Panc1 (cell line): ENCODE results near the gene LRRC74A. TPM values are rescaled to one million over a fixed set of nuclear protein-coding genes. Genes with fewer than 3 reads are reported as not detected.
A peak's percentile ranks its signal among the peaks of the same experiment; 100 is the strongest.

ENCODE experiments used
- ATAC-seq: fragments of 200-7000 bp; cut with Tn5 transposase; 2 replicates; pipeline ENCODE4 v1.9.1; 2020; ENCODE audit warnings: mild to moderate bottlenecking, moderate library complexity
- BruUV-seq: library from RNA; stranded (reverse); fragments of 400-500 nt; replicated peaks from 2 replicates; lab custom pipeline; 2021; lab: Mats Ljungman, UMichigan
- CTCF ChIA-PET: fragments of 300-600 bp; sonication (Branson Sonifier 250); formaldehyde crosslinking; loops from one replicate; lab custom pipeline; 2022; ENCODE audit warnings: antibody characterized with exemption; lab: Charles Lee
- POLR2A ChIA-PET: fragments of 300-600 bp; sonication (Branson Sonifier 250); formaldehyde crosslinking; loops from one replicate; lab custom pipeline; 2022; ENCODE audit warnings: antibody characterized with exemption; lab: Charles Lee
- DNase-seq: peaks from one replicate; pipeline ENCODE4 v3.0.0-alpha.2; 2010; ENCODE audit warnings: low read depth, low spot score
- H3K27ac ChIP-seq: 2 replicates; pipeline ENCODE4 v1.5.1; 2011; ENCODE audit warnings: mild to moderate bottlenecking, low read length, inconsistent platforms
- H3K27me3 ChIP-seq: fragments of 200-500 bp; sonication (Bioruptor generic); 2 replicates; pipeline ENCODE4 v1.6.0; 2014; ENCODE audit warnings: low read length, inconsistent platforms; ENCODE audit not compliant: control insufficient read depth, insufficient read depth
- H3K36me3 ChIP-seq: fragments of 200-500 bp; sonication (Bioruptor generic); 2 replicates; pipeline ENCODE4 v1.5.1; 2014; ENCODE audit warnings: inconsistent platforms, mild to moderate bottlenecking, low read length, moderate library complexity; ENCODE audit not compliant: control insufficient read depth, insufficient read depth
- H3K4me1 ChIP-seq: 2 replicates; pipeline ENCODE4 v1.5.1; 2011; ENCODE audit warnings: inconsistent platforms, mild to moderate bottlenecking, low read length, moderate library complexity; ENCODE audit not compliant: control insufficient read depth, insufficient read depth
- H3K4me3 ChIP-seq, 2 experiments: 2 replicates each; pipeline ENCODE4 v1.5.1; 2011 to 2012; ENCODE audit warnings: low read depth in 2 of 2, low read length in 2 of 2, mild to moderate bottlenecking in 2 of 2, inconsistent platforms in 1 of 2, moderate library complexity in 1 of 2
- H3K9me3 ChIP-seq: fragments of 200-500 bp; sonication (Bioruptor generic); 2 replicates; pipeline ENCODE4 v1.5.1; 2014; ENCODE audit warnings: low read depth, mild to moderate bottlenecking, inconsistent platforms, low read length, moderate library complexity; ENCODE audit not compliant: control insufficient read depth, insufficient read depth
- CTCF ChIP-seq: fragments of 450-650 bp; IDR thresholded peaks from 2 replicates; pipeline ENCODE4 v1.5.1; 2017; ENCODE audit warnings: mild to moderate bottlenecking
- POLR2AphosphoS5 ChIP-seq: IDR thresholded peaks from 2 replicates; pipeline ENCODE4 v1.6.1; 2012; ENCODE audit warnings: mild to moderate bottlenecking, low read depth, low read length, moderate library complexity
- REST ChIP-seq, 2 experiments: IDR thresholded peaks; 2 replicates each; pipeline ENCODE4 v1.6.1; 2011 to 2012; ENCODE audit warnings: low read depth in 2 of 2, control low read depth in 1 of 2, low read length in 1 of 2, mild to moderate bottlenecking in 1 of 2, moderate library complexity in 1 of 2; ENCODE audit not compliant: insufficient read depth in 1 of 2
- SIN3A ChIP-seq: IDR thresholded peaks from 2 replicates; pipeline ENCODE4 v1.6.1; 2012; ENCODE audit warnings: low read depth, mild to moderate bottlenecking, low read length, moderate library complexity, borderline replicate concordance; ENCODE audit not compliant: insufficient read depth
- TCF7L2 ChIP-seq: IDR thresholded peaks from 2 replicates; pipeline ENCODE4 v1.6.1; 2011; ENCODE audit warnings: mild to moderate bottlenecking, low read depth, low read length, inconsistent platforms
- in situ Hi-C: cut with HindIII; loops from 2 replicates; pipeline ENCODE4 v1.10.0; 2016; ENCODE audit warnings: low sequenced_read_pairs, low pct_unique_long_range_greater_than_20kb
- intact Hi-C: fragments of 100-400 bp; cut with micrococcal nuclease; formaldehyde crosslinking; loops from one replicate; pipeline ENCODE4 v1.10.0; 2022; ENCODE audit not compliant: unreplicated experiment
- total RNA-seq: library from RNA; stranded (reverse); gene quantifications from one replicate; pipeline ENCODE4 v1.2.1, GENCODE V29; 2021; ENCODE audit not compliant: unreplicated experiment

LRRC74A gene
- total RNA-seq, 1 experiment from 2014 or later: not detected

- Histone ChIP-seq H3K36me3 (peaks cover 3% of the 10 kb centered on the region), H3K4me3 (peak overlapping the region; percentile 69 to 72), H3K27ac (peak overlapping the region; percentile 82), H3K4me1 (peaks cover 8% of the 10 kb centered on the region; the same call in 1 of the 2 replicates), H3K9me3 (no peaks in the 10 kb centered on the region), H3K27me3 (no peaks in the 10 kb centered on the region)
- CTCF ChIA-PET: interaction anchor here (0.6 to 1.2 kb wide), 3 partner anchors 101 to 1652 kb away, joined by 3 read pairs; no protein-coding TSS in a partner anchor
- ATAC-seq (no peak), DNase-seq (no peak)
- intact Hi-C loops (no loop called here), in situ Hi-C loops (no loop called here)
- POLR2A ChIA-PET: no interaction called here
- BruUV-seq: no TSS peak
- TF ChIP-seq TCF7L2 (no peak), CTCF (no peak), REST (IDR thresholded peaks at IDR 0.05; ENCODE audit: insufficient read depth in 1 of 2, low read depth in 2 of 2, low read length in 1 of 2) (no peak)
Observed at GRCh38 chr14:76811561-76811960, 14.6 kb upstream of the LRRC74A start.

GRCh38 chr14:76812093-76812421, 14.2 kb upstream of the LRRC74A start:
- DNase-seq (no peak), ATAC-seq (peak; percentile 50)
- peaks cover 3% of the 10 kb centered on the region for H3K36me3 ChIP-seq
- ChIA-PET POLR2A (no interaction called here), CTCF (no interaction called here)
- in situ Hi-C loops (no loop called here), intact Hi-C loops (no loop called here)
- H3K4me3 ChIP-seq: peak overlapping the region; percentile 69 to 72
- no peaks in the 10 kb centered on the region for H3K9me3 ChIP-seq
- no TSS peak for BruUV-seq
- H3K27ac ChIP-seq: peak overlapping the region; percentile 82
- H3K4me1 ChIP-seq: peaks cover 8% of the 10 kb centered on the region; the same call in 1 of the 2 replicates
- TF ChIP-seq CTCF (no peak), POLR2AphosphoS5 (no peak), TCF7L2 (no peak), REST (IDR thresholded peaks at IDR 0.05; ENCODE audit: insufficient read depth in 1 of 2, low read depth in 2 of 2, low read length in 1 of 2) (no peak), SIN3A (no peak)
- H3K27me3 ChIP-seq: no peaks in the 10 kb centered on the region
